PC-9 (cell line): ENCODE measurements around the gene OR51F2. TPM values are rescaled to one million over a fixed set of nuclear protein-coding genes. Genes with fewer than 3 reads are reported as not detected.

Experiments used
- BruUV-seq: library from RNA; stranded (reverse); fragments of 400-500 nt; replicated peaks from 2 replicates; lab custom pipeline; 2021; lab: Mats Ljungman, UMichigan
- CTCF ChIA-PET: fragments of 300-600 bp; sonication (Branson Sonifier 250); formaldehyde crosslinking; loops from one replicate; lab custom pipeline; 2022; ENCODE audit warnings: antibody characterized with exemption; lab: Charles Lee
- POLR2A ChIA-PET: fragments of 300-600 bp; sonication (Branson Sonifier 250); formaldehyde crosslinking; loops from one replicate; lab custom pipeline; 2022; ENCODE audit warnings: antibody characterized with exemption; ENCODE audit not compliant: unreplicated experiment; lab: Charles Lee
- DNase-seq, 2 experiments: peaks; one replicate each; pipeline versions ENCODE4 v3.0.0 to v3.0.0-alpha.2; 2015 to 2022; ENCODE audit warnings: mixed read lengths in 1 of 2
- H2AFZ ChIP-seq: fragments of 200-600 bp; sonication (generic); 2 replicates; pipeline ENCODE4 v1.8.1; 2017; ENCODE audit warnings: antibody characterized with exemption
- H3F3A ChIP-seq: fragments of 200-600 bp; sonication (generic); 2 replicates; pipeline ENCODE4 v1.8.1; 2017; ENCODE audit warnings: antibody characterized with exemption, mild to moderate bottlenecking, low read depth; ENCODE audit not compliant: insufficient read depth
- H3K27ac ChIP-seq: fragments of 200-600 bp; sonication (generic); 2 replicates; pipeline ENCODE4 v1.6.1; 2016; ENCODE audit warnings: mixed run types
- H3K27me3 ChIP-seq: fragments of 200-600 bp; sonication (generic); 2 replicates; pipeline ENCODE4 v1.6.1; 2016; ENCODE audit warnings: low read depth, mixed run types; ENCODE audit not compliant: insufficient read depth
- H3K36me3 ChIP-seq: fragments of 200-600 bp; sonication (generic); 2 replicates; pipeline ENCODE4 v1.6.1; 2016; ENCODE audit warnings: low read depth, mixed run types
- H3K4me1 ChIP-seq: fragments of 200-600 bp; sonication (generic); replicated peaks from 2 replicates; pipeline ENCODE4 v1.6.1; 2016; ENCODE audit warnings: mixed run types; ENCODE audit not compliant: insufficient read depth
- H3K4me2 ChIP-seq: fragments of 200-600 bp; sonication (generic); 2 replicates; pipeline ENCODE4 v1.6.1; 2017; ENCODE audit warnings: mixed run types
- H3K4me3 ChIP-seq: fragments of 200-600 bp; sonication (generic); 2 replicates; pipeline ENCODE4 v1.6.1; 2016; ENCODE audit warnings: mixed run types
- H3K79me2 ChIP-seq: fragments of 200-600 bp; sonication (generic); 2 replicates; pipeline ENCODE4 v1.6.1; 2017; ENCODE audit warnings: low read depth, mixed run types
- H3K9me2 ChIP-seq: fragments of 200-600 bp; sonication (generic); 2 replicates; pipeline ENCODE4 v1.8.1; 2017; ENCODE audit warnings: mild to moderate bottlenecking; ENCODE audit not compliant: insufficient read depth
- H3K9me3 ChIP-seq: fragments of 200-600 bp; sonication (generic); 2 replicates; pipeline ENCODE4 v1.8.1; 2016; ENCODE audit warnings: low read depth; ENCODE audit not compliant: insufficient read depth
- H4K20me1 ChIP-seq: fragments of 200-600 bp; sonication (generic); 2 replicates; pipeline ENCODE4 v1.8.1; 2017; ENCODE audit not compliant: insufficient read depth
- EZH2 ChIP-seq: fragments of 200-600 bp; sonication (generic); IDR thresholded peaks from 2 replicates; pipeline ENCODE4 v1.8.0; 2017; ENCODE audit warnings: antibody characterized with exemption, low read depth
- intact Hi-C: fragments of 100-400 bp; cut with micrococcal nuclease; formaldehyde crosslinking; loops from one replicate; pipeline ENCODE4 v1.10.0; 2022; ENCODE audit not compliant: unreplicated experiment
- total RNA-seq: library from RNA; stranded (reverse); gene quantifications from 2 replicates; pipeline ENCODE4 v1.2.3, GENCODE V29; 2021
- TF ChIP-seq, protein P1 (sequence below): fragments of 200-600 bp; sonication (generic); conservative IDR thresholded peaks from 2 replicates; pipeline ENCODE4 v1.6.1; 2017; ENCODE audit warnings: mixed run types, antibody characterized with exemption, mild to moderate bottlenecking, moderate library complexity

The OR51F2 gene
- total RNA-seq, 1 experiment from 2014 or later, result not detected

DNA sequence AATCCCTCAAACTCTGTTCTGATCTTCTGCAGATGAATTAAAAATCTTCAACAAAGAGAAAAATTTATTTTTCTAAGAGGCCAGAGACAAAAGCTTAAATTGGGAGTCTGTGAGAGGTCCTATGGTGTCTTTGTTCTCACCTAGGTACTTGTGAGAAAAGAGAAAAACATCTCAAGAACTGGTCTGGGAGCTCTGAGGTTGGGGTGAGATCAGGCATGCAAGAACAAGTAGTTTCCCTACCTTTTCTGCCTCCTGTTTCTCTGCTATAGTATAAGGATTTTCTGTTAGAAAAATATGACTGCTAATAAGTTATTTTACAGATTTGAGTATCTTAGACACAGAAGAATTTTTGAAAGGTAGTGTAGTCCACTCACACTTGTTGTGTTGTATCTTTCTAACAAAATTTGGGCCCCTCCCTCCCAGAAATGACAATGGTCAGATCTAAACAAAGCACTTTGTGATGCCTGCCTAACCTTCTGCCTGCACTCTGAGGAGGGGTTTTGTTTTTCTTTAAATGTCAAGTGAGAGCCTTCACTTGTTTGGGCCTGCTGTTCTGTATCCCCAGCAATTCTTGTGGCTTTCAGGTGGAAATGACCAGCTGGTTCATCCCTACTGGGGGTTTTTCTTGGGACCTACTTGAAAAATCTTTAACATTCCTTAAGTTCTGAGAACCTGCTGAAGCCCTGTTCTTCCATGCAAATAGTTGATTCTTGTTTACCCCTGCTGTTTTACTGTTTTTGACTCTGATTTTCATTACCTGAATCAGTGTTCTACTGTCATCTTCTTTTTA, 41.5 kb downstream of the OR51F2 start:
- H3K4me1 ChIP-seq, result no peaks in the 10 kb centered on the region
- no peaks in the 10 kb centered on the region for H3K79me2 ChIP-seq
- intact Hi-C loops, result no loop called here
- CTCF ChIA-PET, result no interaction called here
- H4K20me1 ChIP-seq, result no peaks in the 10 kb centered on the region
- H3K4me3 ChIP-seq, result no peak overlapping the region
- BruUV-seq, result no TSS peak
- no peak overlapping the region for H2AFZ ChIP-seq
- H3K27me3 ChIP-seq, result no peaks in the 10 kb centered on the region
- H3K27ac ChIP-seq, result no peak overlapping the region
- POLR2A ChIA-PET, result no interaction called here
- no peaks in the 10 kb centered on the region for H3K9me2 ChIP-seq
- H3F3A ChIP-seq, result no peaks in the 10 kb centered on the region
- H3K9me3 ChIP-seq, result no peaks in the 10 kb centered on the region
- TF ChIP-seq EZH2, result no peak
- TF ChIP-seq, protein P1, sequence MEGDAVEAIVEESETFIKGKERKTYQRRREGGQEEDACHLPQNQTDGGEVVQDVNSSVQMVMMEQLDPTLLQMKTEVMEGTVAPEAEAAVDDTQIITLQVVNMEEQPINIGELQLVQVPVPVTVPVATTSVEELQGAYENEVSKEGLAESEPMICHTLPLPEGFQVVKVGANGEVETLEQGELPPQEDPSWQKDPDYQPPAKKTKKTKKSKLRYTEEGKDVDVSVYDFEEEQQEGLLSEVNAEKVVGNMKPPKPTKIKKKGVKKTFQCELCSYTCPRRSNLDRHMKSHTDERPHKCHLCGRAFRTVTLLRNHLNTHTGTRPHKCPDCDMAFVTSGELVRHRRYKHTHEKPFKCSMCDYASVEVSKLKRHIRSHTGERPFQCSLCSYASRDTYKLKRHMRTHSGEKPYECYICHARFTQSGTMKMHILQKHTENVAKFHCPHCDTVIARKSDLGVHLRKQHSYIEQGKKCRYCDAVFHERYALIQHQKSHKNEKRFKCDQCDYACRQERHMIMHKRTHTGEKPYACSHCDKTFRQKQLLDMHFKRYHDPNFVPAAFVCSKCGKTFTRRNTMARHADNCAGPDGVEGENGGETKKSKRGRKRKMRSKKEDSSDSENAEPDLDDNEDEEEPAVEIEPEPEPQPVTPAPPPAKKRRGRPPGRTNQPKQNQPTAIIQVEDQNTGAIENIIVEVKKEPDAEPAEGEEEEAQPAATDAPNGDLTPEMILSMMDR, result no peak
- no peak for DNase-seq
- no peak overlapping the region for H3K4me2 ChIP-seq
- H3K36me3 ChIP-seq, result no peaks in the 10 kb centered on the region

GRCh38 chr11:4863876-4864275, 42.8 kb downstream of the OR51F2 start:
- ChIA-PET CTCF (no interaction called here), POLR2A (no interaction called here)
- intact Hi-C loops, result no loop called here
- no peaks in the 10 kb centered on the region for H3K9me2 ChIP-seq
- no peak overlapping the region for H3K4me3 ChIP-seq
- DNase-seq, result no peak
- H2AFZ ChIP-seq, result no peak overlapping the region
- no peaks in the 10 kb centered on the region for H3K9me3 ChIP-seq
- no peaks in the 10 kb centered on the region for H3F3A ChIP-seq
- H3K4me1 ChIP-seq, result no peaks in the 10 kb centered on the region
- no peak for TF ChIP-seq EZH2
- TF ChIP-seq, protein P1, result no peak
- no TSS peak for BruUV-seq
- H3K36me3 ChIP-seq, result no peaks in the 10 kb centered on the region
- no peaks in the 10 kb centered on the region for H3K79me2 ChIP-seq
- no peak overlapping the region for H3K4me2 ChIP-seq
- H3K27me3 ChIP-seq, result no peaks in the 10 kb centered on the region
- H3K27ac ChIP-seq, result no peak overlapping the region
- H4K20me1 ChIP-seq, result no peaks in the 10 kb centered on the region

GRCh38 chr11:4865855-4866254, 44.7 kb downstream of the OR51F2 start:
- POLR2A ChIA-PET, result interaction anchor here (0.6 kb wide), 1 partner anchor 1525 kb away, joined by 3 read pairs; the partner anchor contains the start of gene SMPD1
- Histone ChIP-seq H3K4me3 (no peak overlapping the region), H3K27ac (no peak overlapping the region)

More at GRCh38 chr11:4865855-4866254, 44.7 kb downstream of the OR51F2 start:
- DNase-seq, result no peak
- no peaks in the 10 kb centered on the region for H3K9me2 ChIP-seq
- H3K9me3 ChIP-seq, result no peaks in the 10 kb centered on the region
- intact Hi-C loops, result no loop called here
- no peak for TF ChIP-seq EZH2
- TF ChIP-seq, protein P1, result no peak
- no peaks in the 10 kb centered on the region for H4K20me1 ChIP-seq
- no peaks in the 10 kb centered on the region for H3F3A ChIP-seq
- CTCF ChIA-PET, result no interaction called here
- H2AFZ ChIP-seq, result no peak overlapping the region
- H3K4me2 ChIP-seq, result no peak overlapping the region
- H3K36me3 ChIP-seq, result no peaks in the 10 kb centered on the region
- no peaks in the 10 kb centered on the region for H3K27me3 ChIP-seq
- no peaks in the 10 kb centered on the region for H3K79me2 ChIP-seq
- H3K4me1 ChIP-seq, result no peaks in the 10 kb centered on the region
- BruUV-seq, result no TSS peak

Other genes starting within 250 kb of the OR51F2 start
- not detected in 2 replicates for gene OR52I2, start 239.6 kb upstream of the OR51F2 start, total RNA-seq
- 0.15 TPM in 1 of 2 replicates, not detected in the other for gene OR52I1, start 227.3 kb upstream of the OR51F2 start, total RNA-seq
- 4.6 and 6.5 TPM in 2 replicates for gene TRIM68, start 213.1 kb upstream of the OR51F2 start, total RNA-seq
- not detected in 2 replicates for gene OR51D1, start 183.8 kb upstream of the OR51F2 start, total RNA-seq
- not detected in 2 replicates for gene OR51E1, start 177.3 kb upstream of the OR51F2 start, total RNA-seq
- not detected in 2 replicates for gene OR51E2, start 123.5 kb upstream of the OR51F2 start, total RNA-seq
- gene MMP26, start 116.5 kb upstream of the OR51F2 start, total RNA-seq, result not detected in 2 replicates
- gene OR51F1, start 51.4 kb upstream of the OR51F2 start, total RNA-seq, result not detected in 2 replicates
- gene OR52R1, start 16.9 kb upstream of the OR51F2 start, total RNA-seq, result not detected in 2 replicates
- not detected in 2 replicates for gene OR51S1, start 27.9 kb downstream of the OR51F2 start, total RNA-seq
- gene OR51T1, start 60.6 kb downstream of the OR51F2 start, total RNA-seq, result not detected in 2 replicates
- gene OR51A7, start 82.5 kb downstream of the OR51F2 start, total RNA-seq, result not detected in 2 replicates
- not detected in 2 replicates for gene OR51G2, start 98.0 kb downstream of the OR51F2 start, total RNA-seq
- not detected in 2 replicates for gene OR51G1, start 103.0 kb downstream of the OR51F2 start, total RNA-seq
- gene OR51A4, start 126.3 kb downstream of the OR51F2 start, total RNA-seq, result not detected in 2 replicates
- not detected in 2 replicates for gene OR51A2, start 134.4 kb downstream of the OR51F2 start, total RNA-seq
- gene OR51L1, start 173.5 kb downstream of the OR51F2 start, total RNA-seq, result not detected in 2 replicates
- gene OR52J3, start 225.2 kb downstream of the OR51F2 start, total RNA-seq, result not detected in 2 replicates
- not detected in 2 replicates for gene OR52E2, start 238.3 kb downstream of the OR51F2 start, total RNA-seq
- gene OR52E1, start 248.3 kb downstream of the OR51F2 start, total RNA-seq, result not detected in 2 replicates